Panc1 (cell line): ENCODE data around the gene CYFIP2. TPM values are rescaled to one million over a fixed set of nuclear protein-coding genes. Genes with fewer than 3 reads are reported as not detected.
"Not testable (repeated sequence)": the region's sequence is repeated elsewhere in the genome, so short reads cannot be mapped to it uniquely, and the experiment has no call there.

ENCODE experiments used
- ATAC-seq: fragments of 200-7000 bp; cut with Tn5 transposase; 2 replicates; pipeline ENCODE4 v1.9.1; 2020; ENCODE audit warnings: mild to moderate bottlenecking, moderate library complexity
- BruUV-seq: library from RNA; stranded (reverse); fragments of 400-500 nt; replicated peaks from 2 replicates; lab custom pipeline; 2021; lab: Mats Ljungman, UMichigan
- CTCF ChIA-PET: fragments of 300-600 bp; sonication (Branson Sonifier 250); formaldehyde crosslinking; loops from one replicate; lab custom pipeline; 2022; ENCODE audit warnings: antibody characterized with exemption; lab: Charles Lee
- POLR2A ChIA-PET: fragments of 300-600 bp; sonication (Branson Sonifier 250); formaldehyde crosslinking; loops from one replicate; lab custom pipeline; 2022; ENCODE audit warnings: antibody characterized with exemption; lab: Charles Lee
- DNase-seq: peaks from one replicate; pipeline ENCODE4 v3.0.0-alpha.2; 2010; ENCODE audit warnings: low read depth, low spot score
- H3K27ac ChIP-seq: 2 replicates; pipeline ENCODE4 v1.5.1; 2011; ENCODE audit warnings: mild to moderate bottlenecking, low read length, inconsistent platforms
- H3K27me3 ChIP-seq: fragments of 200-500 bp; sonication (Bioruptor generic); 2 replicates; pipeline ENCODE4 v1.6.0; 2014; ENCODE audit warnings: low read length, inconsistent platforms; ENCODE audit not compliant: control insufficient read depth, insufficient read depth
- H3K36me3 ChIP-seq: fragments of 200-500 bp; sonication (Bioruptor generic); 2 replicates; pipeline ENCODE4 v1.5.1; 2014; ENCODE audit warnings: inconsistent platforms, mild to moderate bottlenecking, low read length, moderate library complexity; ENCODE audit not compliant: control insufficient read depth, insufficient read depth
- H3K4me1 ChIP-seq: 2 replicates; pipeline ENCODE4 v1.5.1; 2011; ENCODE audit warnings: inconsistent platforms, mild to moderate bottlenecking, low read length, moderate library complexity; ENCODE audit not compliant: control insufficient read depth, insufficient read depth
- H3K4me3 ChIP-seq, 2 experiments: 2 replicates each; pipeline ENCODE4 v1.5.1; 2011 to 2012; ENCODE audit warnings: low read depth in 2 of 2, low read length in 2 of 2, mild to moderate bottlenecking in 2 of 2, inconsistent platforms in 1 of 2, moderate library complexity in 1 of 2
- H3K9me3 ChIP-seq: fragments of 200-500 bp; sonication (Bioruptor generic); 2 replicates; pipeline ENCODE4 v1.5.1; 2014; ENCODE audit warnings: low read depth, mild to moderate bottlenecking, inconsistent platforms, low read length, moderate library complexity; ENCODE audit not compliant: control insufficient read depth, insufficient read depth
- POLR2AphosphoS5 ChIP-seq: IDR thresholded peaks from 2 replicates; pipeline ENCODE4 v1.6.1; 2012; ENCODE audit warnings: mild to moderate bottlenecking, low read depth, low read length, moderate library complexity
- SIN3A ChIP-seq: IDR thresholded peaks from 2 replicates; pipeline ENCODE4 v1.6.1; 2012; ENCODE audit warnings: low read depth, mild to moderate bottlenecking, low read length, moderate library complexity, borderline replicate concordance; ENCODE audit not compliant: insufficient read depth
- TCF7L2 ChIP-seq: IDR thresholded peaks from 2 replicates; pipeline ENCODE4 v1.6.1; 2011; ENCODE audit warnings: mild to moderate bottlenecking, low read depth, low read length, inconsistent platforms
- in situ Hi-C: cut with HindIII; loops from 2 replicates; pipeline ENCODE4 v1.10.0; 2016; ENCODE audit warnings: low sequenced_read_pairs, low pct_unique_long_range_greater_than_20kb
- intact Hi-C: fragments of 100-400 bp; cut with micrococcal nuclease; formaldehyde crosslinking; loops from one replicate; pipeline ENCODE4 v1.10.0; 2022; ENCODE audit not compliant: unreplicated experiment
- total RNA-seq: library from RNA; stranded (reverse); gene quantifications from one replicate; pipeline ENCODE4 v1.2.1, GENCODE V29; 2021; ENCODE audit not compliant: unreplicated experiment
- TF ChIP-seq, protein P1 (sequence below), 2 experiments: IDR thresholded peaks; 2 replicates each; pipeline ENCODE4 v1.6.1; 2011 to 2012; ENCODE audit warnings: low read depth in 2 of 2, control low read depth in 1 of 2, low read length in 1 of 2, mild to moderate bottlenecking in 1 of 2, moderate library complexity in 1 of 2; ENCODE audit not compliant: insufficient read depth in 1 of 2
- TF ChIP-seq, protein P2 (sequence below): fragments of 450-650 bp; IDR thresholded peaks from 2 replicates; pipeline ENCODE4 v1.5.1; 2017; ENCODE audit warnings: mild to moderate bottlenecking

CYFIP2 gene
- total RNA-seq, 1 experiment from 2014 or later, result 0.80 TPM

- no peaks in the 10 kb centered on the region for H3K9me3 ChIP-seq
- intact Hi-C loops (no loop called here), in situ Hi-C loops (no loop called here)
- H3K27ac ChIP-seq, result no peak overlapping the region
- H3K4me1 ChIP-seq, result no peaks in the 10 kb centered on the region
- H3K27me3 ChIP-seq, result no peaks in the 10 kb centered on the region
- ATAC-seq, result no peak
- no peak overlapping the region for H3K4me3 ChIP-seq
- ChIA-PET POLR2A (no interaction called here), CTCF (no interaction called here)
- TF ChIP-seq, protein P1, sequence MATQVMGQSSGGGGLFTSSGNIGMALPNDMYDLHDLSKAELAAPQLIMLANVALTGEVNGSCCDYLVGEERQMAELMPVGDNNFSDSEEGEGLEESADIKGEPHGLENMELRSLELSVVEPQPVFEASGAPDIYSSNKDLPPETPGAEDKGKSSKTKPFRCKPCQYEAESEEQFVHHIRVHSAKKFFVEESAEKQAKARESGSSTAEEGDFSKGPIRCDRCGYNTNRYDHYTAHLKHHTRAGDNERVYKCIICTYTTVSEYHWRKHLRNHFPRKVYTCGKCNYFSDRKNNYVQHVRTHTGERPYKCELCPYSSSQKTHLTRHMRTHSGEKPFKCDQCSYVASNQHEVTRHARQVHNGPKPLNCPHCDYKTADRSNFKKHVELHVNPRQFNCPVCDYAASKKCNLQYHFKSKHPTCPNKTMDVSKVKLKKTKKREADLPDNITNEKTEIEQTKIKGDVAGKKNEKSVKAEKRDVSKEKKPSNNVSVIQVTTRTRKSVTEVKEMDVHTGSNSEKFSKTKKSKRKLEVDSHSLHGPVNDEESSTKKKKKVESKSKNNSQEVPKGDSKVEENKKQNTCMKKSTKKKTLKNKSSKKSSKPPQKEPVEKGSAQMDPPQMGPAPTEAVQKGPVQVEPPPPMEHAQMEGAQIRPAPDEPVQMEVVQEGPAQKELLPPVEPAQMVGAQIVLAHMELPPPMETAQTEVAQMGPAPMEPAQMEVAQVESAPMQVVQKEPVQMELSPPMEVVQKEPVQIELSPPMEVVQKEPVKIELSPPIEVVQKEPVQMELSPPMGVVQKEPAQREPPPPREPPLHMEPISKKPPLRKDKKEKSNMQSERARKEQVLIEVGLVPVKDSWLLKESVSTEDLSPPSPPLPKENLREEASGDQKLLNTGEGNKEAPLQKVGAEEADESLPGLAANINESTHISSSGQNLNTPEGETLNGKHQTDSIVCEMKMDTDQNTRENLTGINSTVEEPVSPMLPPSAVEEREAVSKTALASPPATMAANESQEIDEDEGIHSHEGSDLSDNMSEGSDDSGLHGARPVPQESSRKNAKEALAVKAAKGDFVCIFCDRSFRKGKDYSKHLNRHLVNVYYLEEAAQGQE (IDR thresholded peaks at IDR 0.05; ENCODE audit: insufficient read depth in 1 of 2, low read depth in 2 of 2, low read length in 1 of 2), result no peak
- no peak for TF ChIP-seq SIN3A
- TF ChIP-seq TCF7L2, result no peak
- TF ChIP-seq POLR2AphosphoS5, result no peak
- TF ChIP-seq, protein P2, sequence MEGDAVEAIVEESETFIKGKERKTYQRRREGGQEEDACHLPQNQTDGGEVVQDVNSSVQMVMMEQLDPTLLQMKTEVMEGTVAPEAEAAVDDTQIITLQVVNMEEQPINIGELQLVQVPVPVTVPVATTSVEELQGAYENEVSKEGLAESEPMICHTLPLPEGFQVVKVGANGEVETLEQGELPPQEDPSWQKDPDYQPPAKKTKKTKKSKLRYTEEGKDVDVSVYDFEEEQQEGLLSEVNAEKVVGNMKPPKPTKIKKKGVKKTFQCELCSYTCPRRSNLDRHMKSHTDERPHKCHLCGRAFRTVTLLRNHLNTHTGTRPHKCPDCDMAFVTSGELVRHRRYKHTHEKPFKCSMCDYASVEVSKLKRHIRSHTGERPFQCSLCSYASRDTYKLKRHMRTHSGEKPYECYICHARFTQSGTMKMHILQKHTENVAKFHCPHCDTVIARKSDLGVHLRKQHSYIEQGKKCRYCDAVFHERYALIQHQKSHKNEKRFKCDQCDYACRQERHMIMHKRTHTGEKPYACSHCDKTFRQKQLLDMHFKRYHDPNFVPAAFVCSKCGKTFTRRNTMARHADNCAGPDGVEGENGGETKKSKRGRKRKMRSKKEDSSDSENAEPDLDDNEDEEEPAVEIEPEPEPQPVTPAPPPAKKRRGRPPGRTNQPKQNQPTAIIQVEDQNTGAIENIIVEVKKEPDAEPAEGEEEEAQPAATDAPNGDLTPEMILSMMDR, result no peak
- BruUV-seq, result no TSS peak
- H3K36me3 ChIP-seq, result no peaks in the 10 kb centered on the region; the same call in 1 of the 2 replicates
- no peak for DNase-seq
Measured at GRCh38 chr5:157400741-157401495, 135.0 kb downstream of the CYFIP2 start.

- H3K36me3 ChIP-seq, result no peaks in the 10 kb centered on the region
- H3K4me3 ChIP-seq, result no peak overlapping the region
- no peaks in the 10 kb centered on the region for H3K27me3 ChIP-seq
- intact Hi-C loops (no loop called here), in situ Hi-C loops (no loop called here)
- no peak for ATAC-seq
- ChIA-PET POLR2A (no interaction called here), CTCF (no interaction called here)
- H3K9me3 ChIP-seq, result no peaks in the 10 kb centered on the region
- no peak for DNase-seq
- no peak overlapping the region for H3K27ac ChIP-seq
- BruUV-seq, result no TSS peak
- H3K4me1 ChIP-seq, result no peaks in the 10 kb centered on the region
- no peak for TF ChIP-seq POLR2AphosphoS5
- TF ChIP-seq, protein P2, result no peak
Measured at GRCh38 chr5:157415838-157416237, 149.9 kb downstream of the CYFIP2 start.

DNA sequence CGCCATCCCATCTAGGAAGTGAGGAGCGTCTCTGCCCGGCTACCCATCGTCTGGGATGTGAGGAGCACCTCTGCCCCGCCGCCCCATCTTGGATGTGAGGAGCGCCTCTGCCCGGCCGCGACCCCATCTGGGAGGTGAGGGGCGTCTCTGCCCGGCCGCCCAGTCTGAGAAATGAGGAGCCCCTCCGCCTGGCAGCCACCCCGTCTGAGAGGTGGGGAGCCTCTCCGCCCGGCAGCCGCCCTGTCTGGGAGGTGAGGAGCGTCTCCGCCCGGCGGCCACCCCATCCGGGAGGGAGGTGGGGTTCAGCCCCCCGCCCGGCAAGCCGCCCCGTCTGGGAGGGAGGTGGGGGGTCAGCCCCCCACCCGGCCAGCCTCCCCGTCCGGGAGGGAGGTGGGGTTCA, 153.6 kb downstream of the CYFIP2 start:
- H3K27me3 ChIP-seq, H3K27ac ChIP-seq, in situ Hi-C loops, intact Hi-C loops, CTCF ChIA-PET, H3K4me1 ChIP-seq, H3K9me3 ChIP-seq, H3K36me3 ChIP-seq, H3K4me3 ChIP-seq, DNase-seq, ATAC-seq, BruUV-seq, POLR2A ChIA-PET: not testable (repeated sequence)

GRCh38 chr5:157429920-157430319, 164.0 kb downstream of the CYFIP2 start:
- CTCF ChIA-PET, result not testable (repeated sequence)

More at GRCh38 chr5:157429920-157430319, 164.0 kb downstream of the CYFIP2 start:
- BruUV-seq, H3K36me3 ChIP-seq, H3K27me3 ChIP-seq, H3K4me3 ChIP-seq, POLR2A ChIA-PET, in situ Hi-C loops, ATAC-seq, DNase-seq, H3K9me3 ChIP-seq, H3K4me1 ChIP-seq, H3K27ac ChIP-seq: not testable (repeated sequence)
- intact Hi-C loops, result loop anchor here (2.0 to 10.0 kb wide), 2 partner anchors 47 to 285 kb away; no protein-coding TSS in a partner anchor
